ENCODE measurements around the gene MAPT.

GRCh38 chr17:46003907-46004748, 109.8 kb downstream of the MAPT start:
- TF ChIP-seq MAZ (IDR thresholded peaks at IDR 0.05; ENCODE audit: borderline replicate concordance, low read depth, low read length) (no peak), CTCF (conservative IDR thresholded peaks at IDR 0.05; ENCODE audit: low read depth, low read length) (no peak), FOS (IDR thresholded peaks at IDR 0.05; ENCODE audit: low read depth, low read length) (no peak), RCOR1 (IDR thresholded peaks at IDR 0.05; ENCODE audit: insufficient replicate concordance, low read length) (no peak), POLR2A (IDR thresholded peaks at IDR 0.05; ENCODE audit: low read depth, low read length) (no peak), SMC3 (IDR thresholded peaks at IDR 0.05; ENCODE audit: low read depth, low read length) (no peak), MAFK (IDR thresholded peaks at IDR 0.05; ENCODE audit: low read depth, low read length) (no peak)

Data from IMR-90 (cell line).